ENCODE measurements around the gene TXNDC17.
A peak's percentile ranks its signal among the peaks of the same experiment; 100 is the strongest.

TXNDC17 gene

GRCh38 chr17:6666077-6666521 is 25.2 kb downstream of the TXNDC17 start:
- peak; percentile 59 for DNase-seq

DNA sequence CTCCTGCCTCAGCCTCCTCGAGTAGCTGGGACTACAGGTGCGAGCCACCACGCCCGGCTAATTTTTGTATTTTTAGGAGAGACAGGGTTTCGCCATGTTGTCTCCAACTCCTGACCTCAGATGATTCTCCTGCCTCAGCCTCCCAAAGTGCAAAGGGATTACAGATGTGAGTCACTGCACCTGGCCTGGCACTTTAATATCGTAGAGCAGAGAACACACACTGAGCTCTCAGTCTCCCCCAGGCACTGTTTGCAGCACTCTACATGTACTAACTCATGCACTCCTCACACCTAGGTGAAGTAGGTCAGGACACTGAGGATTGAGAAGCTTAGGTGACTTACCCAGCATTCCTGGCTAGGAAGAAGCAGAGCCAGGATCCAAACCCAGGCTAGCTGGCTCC is 25.7 kb downstream of the TXNDC17 start:
- DNase-seq = no peak

- no peak for DNase-seq
These were observed 26.7 kb downstream of the TXNDC17 start for GRCh38 chr17:6667516-6667915.

DNA sequence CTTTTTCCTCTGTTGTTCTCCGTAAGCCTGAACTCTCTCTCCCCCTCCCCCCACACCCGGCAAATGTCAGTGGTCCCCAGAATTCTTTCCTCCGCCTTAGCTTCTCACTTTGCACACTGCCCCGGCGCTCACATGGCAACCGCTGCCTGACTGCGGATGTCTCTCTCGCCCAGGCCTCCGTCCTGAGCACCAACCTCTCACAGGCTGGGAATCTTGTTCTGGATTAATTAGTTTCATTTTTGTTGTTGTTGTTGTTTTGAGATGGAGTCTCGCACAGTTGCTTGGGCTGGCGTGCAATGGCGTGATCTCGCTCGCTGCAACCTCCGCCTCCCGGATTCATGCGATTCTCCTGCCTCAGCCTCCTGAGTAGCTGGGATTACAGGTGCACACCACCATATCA is 27.4 kb downstream of the TXNDC17 start:
- DNase-seq = no peak

- no peak for DNase-seq
These were observed 28.0 kb downstream of the TXNDC17 start for GRCh38 chr17:6668727-6669425.

DNA sequence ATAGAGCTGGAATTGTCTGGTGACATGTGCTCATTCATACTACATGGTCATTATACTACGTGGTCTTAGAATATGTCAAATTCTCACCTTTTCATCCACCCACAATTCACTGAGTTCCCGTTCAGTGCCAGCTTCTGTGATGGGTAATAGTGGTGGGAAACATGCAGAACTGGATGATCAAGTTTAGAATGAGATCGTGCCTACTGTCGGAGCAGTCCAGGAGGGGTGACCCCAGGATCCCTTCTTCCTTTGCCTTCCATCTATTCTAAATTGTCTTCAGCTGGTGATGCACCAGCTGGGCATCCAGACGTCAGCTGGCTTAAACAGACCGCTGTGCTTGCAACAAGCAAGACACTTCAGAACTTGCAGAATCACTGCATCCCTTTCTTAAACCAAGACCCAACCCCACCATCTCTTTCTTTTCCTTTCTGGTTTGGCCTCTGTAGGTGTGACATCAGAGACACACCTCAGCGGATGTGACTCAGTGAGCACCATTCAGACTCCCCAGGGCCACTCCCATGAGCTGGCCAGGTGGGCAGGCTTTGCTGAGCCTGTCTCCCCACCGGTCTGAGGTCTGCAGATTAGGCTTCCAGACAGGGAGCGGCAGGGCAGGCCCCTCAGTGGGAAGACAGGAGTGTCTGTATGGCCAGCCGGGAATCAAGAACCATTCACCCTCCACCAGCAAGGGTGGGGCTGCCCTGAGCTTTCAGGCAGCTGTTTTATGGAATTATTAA is 28.8 kb downstream of the TXNDC17 start:
- DNase-seq = no peak

DNA sequence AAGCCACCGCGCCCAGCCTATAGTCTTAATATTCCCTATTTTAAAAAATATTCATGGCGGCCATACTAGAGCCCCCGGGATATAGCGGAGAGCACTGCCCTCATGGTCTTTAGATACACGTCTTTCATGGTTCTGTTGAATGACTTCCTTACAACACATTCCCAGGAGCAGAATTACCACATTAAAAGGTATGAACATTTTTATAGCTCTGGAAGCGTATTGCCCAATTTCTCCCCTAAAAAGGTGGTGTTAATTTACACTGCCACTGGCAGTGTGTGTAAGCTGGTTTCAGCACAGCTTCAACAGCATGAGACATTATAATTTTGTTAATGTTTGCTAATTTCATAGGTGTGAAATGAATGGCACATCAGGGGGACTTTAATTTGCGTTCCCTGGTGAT is 29.7 kb downstream of the TXNDC17 start:
- no peak for DNase-seq

GRCh38 chr17:6670999-6671398 is 30.1 kb downstream of the TXNDC17 start:
- DNase-seq = no peak

DNA sequence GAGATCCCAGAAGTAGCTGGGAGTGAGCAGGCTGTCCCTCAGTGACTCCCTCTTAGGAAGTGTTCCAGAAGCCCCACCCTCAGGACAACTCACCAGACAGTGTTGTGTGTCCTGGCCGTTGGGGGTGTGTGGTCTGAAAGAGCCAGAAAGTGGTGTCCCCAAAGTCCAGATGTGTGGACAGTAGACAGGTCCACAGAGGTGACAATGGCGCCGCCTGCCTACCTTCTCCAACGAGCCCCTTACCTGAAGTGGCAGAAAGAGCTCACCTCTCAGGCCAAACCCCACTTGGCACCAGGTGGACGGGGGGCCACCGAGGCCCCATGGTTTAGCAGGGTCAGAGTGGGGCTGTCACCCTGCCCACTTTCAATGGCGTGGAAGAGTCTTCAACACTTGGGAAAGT is 30.6 kb downstream of the TXNDC17 start:
- no peak for DNase-seq

- no peak for DNase-seq
These were observed 33.7 kb downstream of the TXNDC17 start for GRCh38 chr17:6674586-6674985.

- DNase-seq = no peak
These were observed 34.5 kb downstream of the TXNDC17 start for GRCh38 chr17:6675201-6675825.

GRCh38 chr17:6676802-6677157 is 35.9 kb downstream of the TXNDC17 start:
- no peak for DNase-seq

DNA sequence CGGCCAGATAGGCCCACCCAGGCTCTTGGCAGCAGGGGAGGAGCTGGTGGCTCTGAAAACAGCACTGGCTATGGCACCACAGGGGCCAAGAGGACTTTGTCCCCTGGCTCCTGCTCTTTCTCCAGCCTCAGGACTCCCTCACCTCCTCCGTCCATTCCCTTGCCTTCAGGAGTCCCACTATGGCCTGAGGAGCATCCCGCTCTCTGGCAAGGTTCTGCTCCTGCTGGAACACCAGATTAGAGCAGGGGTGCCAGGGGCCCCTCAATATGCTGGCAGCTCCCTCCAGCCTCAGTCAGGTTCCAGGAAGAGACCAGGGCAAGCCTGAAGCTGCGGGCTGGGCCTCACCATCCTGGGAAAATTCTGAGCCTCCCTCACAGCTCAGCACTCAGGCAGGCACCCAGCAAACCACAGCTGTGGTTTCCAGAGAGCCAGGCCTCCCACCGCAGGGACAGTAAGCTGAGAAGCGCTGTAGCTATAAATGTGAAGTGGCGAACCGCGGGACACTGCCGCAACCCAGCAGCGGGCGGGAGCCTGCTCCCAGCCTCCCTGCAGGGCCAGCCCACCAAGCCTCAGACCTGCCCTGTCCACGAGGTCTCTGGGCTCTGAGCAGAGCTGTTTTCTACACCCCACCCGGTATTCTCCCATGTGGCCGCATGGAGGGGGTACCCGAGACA is 36.4 kb downstream of the TXNDC17 start:
- no peak for DNase-seq

GRCh38 chr17:6677946-6678345 is 37.1 kb downstream of the TXNDC17 start:
- no peak for DNase-seq

DNA sequence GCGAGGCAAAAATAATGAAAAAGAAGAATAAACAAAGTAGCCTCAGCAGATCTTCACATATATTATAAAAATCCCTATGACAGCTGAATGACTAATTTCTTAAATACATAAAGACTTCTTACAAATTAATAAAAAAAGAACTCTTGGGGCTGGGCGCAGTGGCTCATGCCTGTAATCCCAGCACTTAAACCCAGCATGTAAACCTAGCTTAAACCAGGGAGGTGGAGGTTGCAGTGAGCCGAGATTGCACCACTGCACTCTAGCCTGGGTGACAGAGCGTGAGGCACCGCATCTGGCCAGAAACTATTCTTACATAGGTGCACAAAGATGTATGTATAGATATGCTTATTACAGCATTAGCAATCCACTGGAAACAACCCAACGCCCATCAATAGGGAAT is 38.4 kb downstream of the TXNDC17 start:
- no peak for DNase-seq

DNA sequence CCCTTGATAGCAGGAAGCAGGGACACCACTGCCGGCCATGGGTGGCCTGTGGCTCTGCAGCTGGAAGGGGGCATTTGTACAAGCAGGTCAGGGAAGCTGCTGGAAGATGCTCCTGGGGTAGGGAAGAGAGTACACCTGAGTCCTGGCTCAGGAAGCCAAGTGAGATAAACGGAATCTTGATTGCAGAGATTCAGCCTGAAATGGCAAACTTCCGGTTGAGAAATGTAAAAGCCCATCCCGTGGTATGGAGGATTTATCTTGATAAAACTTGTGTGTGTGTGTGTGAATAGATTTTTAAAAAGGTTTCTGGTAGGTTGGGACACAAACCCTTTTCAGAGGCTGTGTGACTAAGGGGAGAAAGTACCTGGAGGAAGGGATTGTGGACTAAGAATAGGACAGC is 40.3 kb downstream of the TXNDC17 start:
- no peak for DNase-seq

- DNase-seq = no peak
These were observed 40.8 kb downstream of the TXNDC17 start for GRCh38 chr17:6681671-6682070.

GRCh38 chr17:6682339-6682738 is 41.5 kb downstream of the TXNDC17 start:
- no peak for DNase-seq

- DNase-seq = no peak
These were observed 42.3 kb downstream of the TXNDC17 start for GRCh38 chr17:6683081-6683684.

DNA sequence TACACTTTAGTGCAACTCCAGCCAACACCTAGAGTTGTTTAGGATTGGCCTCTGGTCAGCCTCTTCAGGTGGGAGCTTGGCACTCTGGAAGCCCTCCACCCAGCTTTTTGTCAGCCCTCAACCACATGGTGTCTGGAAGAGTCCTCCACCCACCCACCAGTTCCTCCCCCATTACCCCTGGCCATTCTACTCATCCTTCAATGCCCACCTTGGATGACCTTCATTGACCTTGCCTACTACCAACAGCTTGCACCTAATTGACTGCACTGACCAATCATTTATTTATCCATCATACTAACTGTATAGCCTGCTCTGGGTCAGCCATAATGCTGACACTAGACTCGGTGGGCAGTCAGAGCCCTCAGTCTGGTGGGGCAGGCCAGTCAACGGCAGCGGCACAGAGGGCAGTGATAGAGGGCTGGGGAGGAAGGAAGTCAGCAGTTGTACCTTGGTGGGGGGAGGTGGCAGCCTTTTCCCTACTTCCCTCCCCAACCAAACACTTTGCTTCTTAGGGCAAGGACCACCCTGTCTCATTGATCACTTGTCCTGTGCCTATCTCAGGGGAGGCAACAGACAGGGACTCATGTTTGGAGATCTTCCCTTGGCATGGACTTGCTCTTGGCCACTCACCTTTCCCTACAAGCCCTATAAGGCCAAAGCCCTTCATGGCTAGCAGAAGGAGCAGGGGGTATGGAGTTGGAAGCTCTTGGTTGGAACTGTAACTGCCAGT is 43.0 kb downstream of the TXNDC17 start:
- DNase-seq = no peak

DNA sequence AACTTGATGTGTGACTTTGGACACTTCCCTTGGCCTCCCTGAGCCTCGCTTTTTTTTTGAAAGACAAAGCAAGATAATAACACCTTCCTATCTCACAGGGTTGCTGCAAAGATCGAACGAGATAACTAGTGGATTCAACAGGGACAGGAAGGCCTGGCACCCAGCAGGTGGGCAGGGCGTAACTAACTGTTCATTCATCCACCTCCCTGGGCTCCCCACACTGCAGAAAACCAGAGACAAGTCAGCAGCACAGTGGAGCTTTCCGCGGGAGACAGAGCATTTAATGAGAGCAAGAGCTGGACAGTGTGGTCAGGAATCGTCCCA is 43.6 kb downstream of the TXNDC17 start:
- no peak for DNase-seq

DNA sequence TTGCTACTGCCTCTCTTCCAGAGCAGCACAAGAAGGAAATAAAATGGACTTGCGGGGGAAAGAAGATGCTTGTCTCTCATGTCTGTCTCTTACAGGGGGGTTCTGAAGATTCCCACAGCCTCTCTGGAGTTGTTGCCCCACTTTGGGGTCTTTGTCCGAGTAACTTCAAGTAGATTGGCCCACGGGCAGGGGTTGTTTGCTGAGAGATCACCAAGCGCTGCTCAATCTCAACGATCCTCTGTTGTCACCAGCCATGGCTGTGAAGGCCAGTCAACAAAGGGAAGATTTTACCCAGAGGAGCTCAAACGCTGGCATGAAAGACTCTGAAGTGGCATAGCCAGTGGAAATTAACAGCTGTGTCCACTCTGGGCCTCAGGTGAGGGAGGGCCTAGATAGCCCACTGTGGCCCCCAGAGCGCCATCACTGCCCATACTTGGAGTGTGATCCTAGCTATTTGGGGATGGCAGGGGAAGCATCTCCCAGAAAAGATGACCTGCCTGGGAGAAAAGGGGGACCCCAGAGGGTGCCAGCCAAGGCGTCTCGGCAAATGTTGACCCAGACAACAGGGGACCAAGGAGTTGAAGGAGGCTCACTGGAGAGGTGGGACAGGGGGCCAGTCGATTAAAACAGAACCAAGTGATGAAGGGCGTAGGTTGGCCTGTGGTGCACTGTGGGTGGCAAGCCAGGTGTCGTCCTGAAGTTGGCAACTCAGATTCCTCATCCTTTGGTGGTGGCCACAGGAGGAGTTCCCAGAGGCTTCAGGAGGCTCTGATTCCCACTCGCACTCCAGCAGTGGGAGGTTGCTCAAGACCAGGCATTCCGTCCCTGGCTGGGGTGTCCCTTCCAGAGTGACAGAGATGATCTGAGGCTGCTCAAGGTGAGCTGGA is 44.3 kb downstream of the TXNDC17 start:
- no peak for DNase-seq
